HepG2 (cell line): ENCODE results near the gene UBTD1. TPM values are rescaled to one million over a fixed set of nuclear protein-coding genes. Genes with fewer than 3 reads are reported as not detected.

Source experiments
- ATAC-seq: fragments of 200-7000 bp; cut with Tn5 transposase; 3 replicates; pipeline ENCODE4 v1.9.1; 2020; ENCODE audit warnings: mild to moderate bottlenecking, moderate library complexity
- BruUV-seq: library from RNA; stranded (reverse); fragments of 400-500 nt; replicated peaks from 2 replicates; lab custom pipeline; 2021; lab: Mats Ljungman, UMichigan
- CTCF ChIA-PET: fragments of 300-600 bp; formaldehyde crosslinking; extraction: SDS; loops from one replicate; lab custom pipeline; 2021; ENCODE audit warnings: low total read pairs, inconsistent platforms, low intra/inter-chr PET ratio; lab: Yijun Ruan, JAX
- POLR2A ChIA-PET: fragments of 350-600 bp; sonication (Branson Sonifier 250); formaldehyde crosslinking; loops from one replicate; lab custom pipeline; 2020; ENCODE audit warnings: antibody characterized with exemption, inconsistent platforms; lab: Yijun Ruan, JAX
- DNase-seq: peaks from one replicate; pipeline ENCODE4 v3.0.0-alpha.2; 2015; ENCODE audit warnings: low spot score
- FAIRE-seq: peaks from 3 replicates; lab custom pipeline; 2011; peaks lifted over from hg19 to GRCh38; lab: Jason Lieb, UNC
- H2AFZ ChIP-seq: one replicate; pipeline ENCODE4 v1.6.1; 2011; ENCODE audit warnings: low read length, inconsistent platforms
- H3K27ac ChIP-seq: fragments of 300-600 bp; 3 replicates; pipeline ENCODE4 v1.8.0; 2011; ENCODE audit warnings: mixed run types, mild to moderate bottlenecking, mixed read lengths, low read length, inconsistent platforms; ENCODE audit not compliant: insufficient read depth; ENCODE audit errors: extremely low read length
- H3K27me3 ChIP-seq, 2 experiments: fragments of 200-600 bp in 1 of 2; 2 replicates in 1 of 2; 3 replicates in 1 of 2; pipeline versions ENCODE4 v1.6.0 to v1.8.0; 2011; ENCODE audit warnings: low read length in 2 of 2, mild to moderate bottlenecking in 2 of 2, moderate library complexity in 2 of 2, inconsistent platforms in 1 of 2; ENCODE audit not compliant: insufficient read depth in 2 of 2, control insufficient read depth in 1 of 2
- H3K36me3 ChIP-seq, 2 experiments: fragments of 200-600 bp in 1 of 2; replicated peaks in 1 of 2; 2 replicates in 1 of 2; 3 replicates in 1 of 2; pipeline versions ENCODE4 v1.5.1 to v1.8.0; 2011; ENCODE audit warnings: low read length in 2 of 2, inconsistent platforms in 1 of 2; ENCODE audit not compliant: insufficient read depth in 2 of 2, control insufficient read depth in 1 of 2
- H3K4me1 ChIP-seq: 2 replicates; pipeline ENCODE4 v1.5.1; 2012; ENCODE audit warnings: low read length, inconsistent platforms; ENCODE audit not compliant: insufficient read depth
- H3K4me2 ChIP-seq: 2 replicates; pipeline ENCODE4 v1.6.0; 2011; ENCODE audit warnings: low read depth, low read length, inconsistent platforms
- H3K4me3 ChIP-seq, 3 experiments: fragments of 200-600 bp in 1 of 3; sonication (generic), shearing (Covaris generic) in 1 of 3; replicated peaks in 1 of 3; 2 replicates each; pipeline ENCODE4 v1.5.1; 2011 to 2016; ENCODE audit warnings: low read length in 3 of 3, inconsistent platforms in 2 of 3, low read depth in 2 of 3, mild to moderate bottlenecking in 2 of 3, control low read depth in 1 of 3, mixed read lengths in 1 of 3; ENCODE audit not compliant: insufficient read depth in 1 of 3
- H3K79me2 ChIP-seq: one replicate; pipeline ENCODE4 v1.6.1; 2011; ENCODE audit warnings: low read length, inconsistent platforms; ENCODE audit not compliant: insufficient read depth
- H3K9ac ChIP-seq: 2 replicates; pipeline ENCODE4 v1.6.0; 2011; ENCODE audit warnings: mild to moderate bottlenecking, low read depth, low read length, inconsistent platforms; ENCODE audit not compliant: insufficient read depth
- H3K9me3 ChIP-seq: 2 replicates; pipeline ENCODE4 v1.5.1; 2012; ENCODE audit warnings: mild to moderate bottlenecking, low read length
- H4K20me1 ChIP-seq: 2 replicates; pipeline ENCODE4 v1.6.0; 2011; ENCODE audit warnings: inconsistent platforms, mild to moderate bottlenecking, low read length, moderate library complexity; ENCODE audit not compliant: insufficient read depth
- ADNP ChIP-seq: sonication (generic); formaldehyde crosslinking; IDR thresholded peaks from 2 replicates; pipeline ENCODE4 v1.4.0; 2020; ENCODE audit warnings: missing genetic modification reagents
- AGO2 ChIP-seq: fragments of 200-400 bp; formaldehyde crosslinking; optimal IDR thresholded peaks from 2 replicates; pipeline ENCODE3; 2017; ENCODE audit warnings: mild to moderate bottlenecking, low read depth, low read length, moderate library complexity
- FOXM1 ChIP-seq: sonication (generic); formaldehyde crosslinking; IDR thresholded peaks from 2 replicates; pipeline ENCODE4 v1.5.0; 2020; ENCODE audit warnings: missing genetic modification reagents
- GPN1 ChIP-seq: sonication (generic); formaldehyde crosslinking; IDR thresholded peaks from 2 replicates; pipeline ENCODE4 v1.5.1; 2020; ENCODE audit warnings: missing genetic modification reagents, borderline replicate concordance
- IKZF4 ChIP-seq: sonication (generic); formaldehyde crosslinking; IDR thresholded peaks from 2 replicates; pipeline ENCODE4 v1.5.1; 2020; ENCODE audit warnings: borderline replicate concordance, mild to moderate bottlenecking, low read depth, missing genetic modification reagents; ENCODE audit errors: not compliant biosample characterization
- JDP2 ChIP-seq: sonication (generic); formaldehyde crosslinking; IDR thresholded peaks from 2 replicates; pipeline ENCODE4 v1.8.1; 2022; ENCODE audit warnings: missing genetic modification reagents, borderline replicate concordance
- MED13 ChIP-seq: sonication (generic); formaldehyde crosslinking; IDR thresholded peaks from 2 replicates; pipeline ENCODE4 v1.5.0; 2020; ENCODE audit warnings: missing genetic modification reagents
- NR2F2 ChIP-seq: IDR thresholded peaks from 2 replicates; pipeline ENCODE4 v1.6.1; 2012; ENCODE audit warnings: low read depth, inconsistent platforms, borderline replicate concordance
- NR2F6 ChIP-seq, 2 experiments: IDR thresholded peaks; 2 replicates each; pipeline ENCODE4 v1.6.1; 2016; ENCODE audit warnings: antibody characterized with exemption in 1 of 2, mild to moderate bottlenecking in 1 of 2
- PAF1 ChIP-seq: IDR thresholded peaks from 2 replicates; pipeline ENCODE4 v1.6.1; 2016; ENCODE audit warnings: missing genetic modification reagents, missing compliant biosample characterization
- PHB2 ChIP-seq: fragments of 450-650 bp; IDR thresholded peaks from 2 replicates; pipeline ENCODE4 v1.6.1; 2018; ENCODE audit not compliant: partially characterized antibody
- TBX3 ChIP-seq: fragments of 450-650 bp; IDR thresholded peaks from 2 replicates; pipeline ENCODE4 v1.6.1; 2017; ENCODE audit warnings: antibody characterized with exemption, mild to moderate bottlenecking, inconsistent platforms, borderline replicate concordance
- ZNF746 ChIP-seq: sonication (generic); formaldehyde crosslinking; IDR thresholded peaks from 2 replicates; pipeline ENCODE4 v1.8.0; 2022; ENCODE audit warnings: mild to moderate bottlenecking, missing genetic modification reagents
- ZSCAN22 ChIP-seq: sonication (generic); formaldehyde crosslinking; IDR thresholded peaks from 2 replicates; pipeline ENCODE4 v1.4.0; 2020; ENCODE audit warnings: mild to moderate bottlenecking, missing genetic modification reagents
- WGBS: methylation state at CpG from one replicate; pipeline ENCODE4 v1.1.6; 2017; ENCODE audit warnings: low lambda C conversion rate; 5-methylcytosine and 5-hydroxymethylcytosine counted together
- in situ Hi-C: cut with HindIII; loops from 2 replicates; pipeline ENCODE4 v1.10.0; 2017; ENCODE audit warnings: low pct_unique_long_range_greater_than_20kb; ENCODE audit not compliant: extremely low pct_ligation_motif_present
- intact Hi-C: fragments of 100-400 bp; cut with micrococcal nuclease; formaldehyde crosslinking; loops from one replicate; pipeline ENCODE4 v1.10.0; 2022; ENCODE audit not compliant: unreplicated experiment
- polyA plus RNA-seq, 8 experiments: library from polyadenylated mRNA; depleted of rRNA in 3 of 8; stranded (reverse) in 7 of 8; unstranded in 1 of 8; fragments of >200 nt; fragmentation: Illumina TruSeq in 4 of 8; extraction: Trizol in 4 of 8; gene quantifications; 2 replicates each; pipeline versions ENCODE4 v1.2.1 to v1.2.3, GENCODE V29; 2011 to 2016; ENCODE audit warnings: low read depth in 4 of 8, missing spikeins in 1 of 8, mixed read lengths in 1 of 8; ENCODE audit not compliant: insufficient read depth in 1 of 8
- total RNA-seq, 5 experiments: library from RNA; depleted of rRNA; stranded (reverse); fragments of >200 nt; fragmentation: Illumina TruSeq; extraction: Trizol; gene quantifications; 2 replicates each; pipeline ENCODE4 v1.2.3, GENCODE V29; 2016; ENCODE audit warnings: low read depth in 1 of 5

Gene UBTD1
- total and polyA plus RNA-seq, 2 of the 13 experiments (the other 11 are each of a cell fraction or from before 2014, with no cell fraction given): 7.9 to 10.0 TPM

- 92% methylated on average over 11 of the region's 13 CpGs for WGBS
- no peak for ATAC-seq
- Histone ChIP-seq H3K36me3 (no peaks in the 10 kb centered on the region), H4K20me1 (no peaks in the 10 kb centered on the region), H3K4me3 (no peak overlapping the region), H3K4me1 (peaks cover 34% of the 10 kb centered on the region), H3K9me3 (no peaks in the 10 kb centered on the region), H3K79me2 (no peaks in the 10 kb centered on the region), H3K9ac (no peak overlapping the region), H3K27ac (no peak overlapping the region), H3K27me3 (no peaks in the 10 kb centered on the region), H3K4me2 (no peak overlapping the region), H2AFZ (no peak overlapping the region)
- in situ Hi-C loops (no loop called here), intact Hi-C loops (no loop called here)
- no peak for DNase-seq
- no peak for FAIRE-seq
- no TSS peak for BruUV-seq
- POLR2A ChIA-PET: interaction anchor here (1.0 kb wide), 1 partner anchor 35 kb away, joined by 3 read pairs; the partner anchor contains the start of gene HOGA1
- CTCF ChIA-PET: no interaction called here
- TF ChIP-seq GPN1 (CRISPR knock-in tag) (no peak), IKZF4 (CRISPR knock-in tag) (no peak), ZNF746 (CRISPR knock-in tag) (no peak), PAF1 (no peak), NR2F2 (no peak), NR2F6 (IDR thresholded peaks at IDR 0.05) (no peak), NR2F6 (CRISPR knock-in tag; IDR thresholded peaks at IDR 0.05) (no peak), PHB2 (no peak), TBX3 (no peak), MED13 (CRISPR knock-in tag) (no peak), ZSCAN22 (CRISPR knock-in tag) (no peak), ADNP (no peak), AGO2 (no peak), JDP2 (CRISPR knock-in tag) (no peak), FOXM1 (CRISPR knock-in tag) (no peak)
Observed at GRCh38 chr10:97548828-97549455, 50.2 kb downstream of the UBTD1 start.
